Neural crest cell (in vitro differentiated cells): ENCODE data around the gene CNOT11. TPM values are rescaled to one million over a fixed set of nuclear protein-coding genes. Genes with fewer than 3 reads are reported as not detected.

Source experiments
- DNase-seq: peaks from one replicate; pipeline ENCODE4 v3.0.0; 2021; ENCODE audit warnings: low read depth, mixed read lengths, low spot score
- H3K27ac Mint-ChIP-seq: one replicate; pipeline ENCODE4 v1.8.0; 2021; ENCODE audit warnings: mild to moderate bottlenecking, mixed read lengths; ENCODE audit not compliant: unreplicated experiment
- H3K27me3 Mint-ChIP-seq: 2 replicates; pipeline ENCODE4 v1.8.0; 2021; ENCODE audit warnings: low read depth, mild to moderate bottlenecking, mixed read lengths
- H3K36me3 Mint-ChIP-seq: 2 replicates; pipeline ENCODE4 v1.8.0; 2021; ENCODE audit warnings: low read depth, mild to moderate bottlenecking, mixed read lengths
- H3K4me1 Mint-ChIP-seq: 2 replicates; pipeline ENCODE4 v1.8.0; 2021; ENCODE audit warnings: mixed read lengths
- H3K4me3 Mint-ChIP-seq: one replicate; pipeline ENCODE4 v1.8.0; 2021; ENCODE audit warnings: mild to moderate bottlenecking, mixed read lengths
- H3K9me3 Mint-ChIP-seq: 2 replicates; pipeline ENCODE4 v1.8.0; 2021; ENCODE audit warnings: mixed read lengths
- CTCF ChIP-seq: fragments of 200-600 bp; sonication (generic); conservative IDR thresholded peaks from 2 replicates; pipeline ENCODE4 v1.5.0; 2021; ENCODE audit warnings: antibody characterized with exemption, mild to moderate bottlenecking
- total RNA-seq: library from RNA; stranded (reverse); gene quantifications from 2 replicates; pipeline ENCODE4 v1.2.1, GENCODE V29; 2021

CNOT11 gene
- total RNA-seq, 1 donor from 2014 or later: 48.2 TPM

GRCh38 chr2:101281482-101281881, 28.8 kb downstream of the CNOT11 start:
- Mint-ChIP-seq H3K27ac (no peak overlapping the region), H3K4me3 (no peak overlapping the region), H3K9me3 (no peaks in the 10 kb centered on the region), H3K27me3 (no peaks in the 10 kb centered on the region), H3K36me3 (peaks cover 15% of the 10 kb centered on the region), H3K4me1 (no peaks in the 10 kb centered on the region)
- DNase-seq: no peak
- TF ChIP-seq CTCF: no peak

- TF ChIP-seq CTCF: no peak
- peaks cover 12% of the 10 kb centered on the region for H3K36me3 Mint-ChIP-seq
- H3K4me1 Mint-ChIP-seq: no peaks in the 10 kb centered on the region
- H3K27ac Mint-ChIP-seq: no peak overlapping the region
- no peaks in the 10 kb centered on the region for H3K9me3 Mint-ChIP-seq
- H3K4me3 Mint-ChIP-seq: no peak overlapping the region
- no peak for DNase-seq
- no peaks in the 10 kb centered on the region for H3K27me3 Mint-ChIP-seq
Observed at GRCh38 chr2:101282980-101283379, 30.3 kb downstream of the CNOT11 start.

DNA sequence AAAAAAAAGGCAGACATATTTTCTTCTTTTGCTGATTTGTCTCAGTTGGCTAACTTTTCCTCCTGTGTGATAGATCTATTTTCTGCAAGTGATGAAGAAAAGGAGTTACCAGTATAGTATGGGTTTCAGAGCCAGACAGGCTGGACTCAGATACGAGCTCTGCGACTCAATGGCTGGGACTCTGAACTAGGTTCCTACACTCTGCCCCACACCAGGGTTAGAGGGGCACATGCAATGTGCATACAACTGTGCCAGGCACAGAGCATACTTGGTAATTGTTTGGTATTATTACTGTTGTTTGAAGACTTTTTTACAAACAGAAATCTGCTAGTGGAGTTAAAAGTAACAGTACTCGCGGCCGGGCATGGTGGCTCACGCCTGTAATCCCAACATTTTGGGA, 34.0 kb downstream of the CNOT11 start:
- H3K4me3 Mint-ChIP-seq: no peak overlapping the region
- no peak for DNase-seq
- H3K27me3 Mint-ChIP-seq: no peaks in the 10 kb centered on the region
- H3K36me3 Mint-ChIP-seq: peaks cover 5% of the 10 kb centered on the region
- H3K27ac Mint-ChIP-seq: no peak overlapping the region
- no peaks in the 10 kb centered on the region for H3K4me1 Mint-ChIP-seq
- H3K9me3 Mint-ChIP-seq: no peaks in the 10 kb centered on the region
- TF ChIP-seq CTCF: no peak

GRCh38 chr2:101287303-101287702, 34.6 kb downstream of the CNOT11 start:
- Mint-ChIP-seq H3K9me3 (no peaks in the 10 kb centered on the region), H3K36me3 (no peaks in the 10 kb centered on the region), H3K27me3 (no peaks in the 10 kb centered on the region), H3K27ac (no peak overlapping the region), H3K4me3 (no peak overlapping the region), H3K4me1 (no peaks in the 10 kb centered on the region)
- no peak for TF ChIP-seq CTCF
- no peak for DNase-seq

GRCh38 chr2:101290711-101291110, 38.0 kb downstream of the CNOT11 start:
- no peaks in the 10 kb centered on the region for H3K4me1 Mint-ChIP-seq
- H3K27ac Mint-ChIP-seq: no peak overlapping the region
- no peaks in the 10 kb centered on the region for H3K36me3 Mint-ChIP-seq
- DNase-seq: no peak
- no peaks in the 10 kb centered on the region for H3K27me3 Mint-ChIP-seq
- H3K9me3 Mint-ChIP-seq: no peaks in the 10 kb centered on the region
- H3K4me3 Mint-ChIP-seq: no peak overlapping the region
- TF ChIP-seq CTCF: no peak

- no peak overlapping the region for H3K4me3 Mint-ChIP-seq
- no peaks in the 10 kb centered on the region for H3K9me3 Mint-ChIP-seq
- H3K36me3 Mint-ChIP-seq: no peaks in the 10 kb centered on the region
- H3K4me1 Mint-ChIP-seq: no peaks in the 10 kb centered on the region
- no peak for TF ChIP-seq CTCF
- H3K27me3 Mint-ChIP-seq: no peaks in the 10 kb centered on the region
- H3K27ac Mint-ChIP-seq: no peak overlapping the region
- DNase-seq: no peak
Observed at GRCh38 chr2:101291973-101292372, 39.3 kb downstream of the CNOT11 start.
